CD4-positive, alpha-beta T cell (primary cell): ENCODE data around the gene VWC2L. TPM values are rescaled to one million over a fixed set of nuclear protein-coding genes. Genes with fewer than 3 reads are reported as not detected.

Source experiments
- ATAC-seq: fragments of 200-7000 bp; cut with Tn5 transposase; one replicate; pipeline ENCODE4 v1.10.0; 2022; ENCODE audit warnings: mild to moderate bottlenecking; ENCODE audit not compliant: poor library complexity
- CTCF ChIA-PET: fragments of 350-600 bp; sonication (Branson Sonifier 250); formaldehyde crosslinking; loops from one replicate; lab custom pipeline; 2021; ENCODE audit warnings: antibody characterized with exemption, inconsistent platforms; lab: Charles Lee
- POLR2A ChIA-PET: fragments of 350-600 bp; sonication (Branson Sonifier 250); formaldehyde crosslinking; loops from one replicate; lab custom pipeline; 2021; ENCODE audit warnings: antibody characterized with exemption, inconsistent platforms; lab: Charles Lee
- DNase-seq, 14 experiments: peaks; one replicate each; pipeline ENCODE4 v3.0.0-alpha.2; 2013 to 2020; ENCODE audit warnings: mixed read lengths in 2 of 14
- H3K27ac ChIP-seq, 2 donors: one replicate each; pipeline versions ENCODE4 v1.5.1 to v1.7.0; 2013; ENCODE audit warnings: low read length in 2 of 2, low read depth in 1 of 2, mild to moderate bottlenecking in 1 of 2
- H3K27me3 ChIP-seq, 2 experiments: 1 replicate in 1 of 2; 2 replicates in 1 of 2; pipeline versions ENCODE4 v1.6.1 to v1.7.0; 2013; ENCODE audit warnings: low read length in 2 of 2, control low read depth in 1 of 2, mild to moderate bottlenecking in 1 of 2, moderate library complexity in 1 of 2; ENCODE audit not compliant: insufficient read depth in 2 of 2, control insufficient read depth in 1 of 2
- H3K36me3 ChIP-seq: one replicate; pipeline ENCODE4 v1.6.1; 2013; ENCODE audit warnings: low read length, control low read depth; ENCODE audit not compliant: insufficient read depth
- H3K4me1 ChIP-seq: one replicate; pipeline ENCODE4 v1.6.1; 2013; ENCODE audit warnings: low read length, control low read depth; ENCODE audit not compliant: insufficient read depth
- H3K4me3 ChIP-seq: one replicate; pipeline ENCODE4 v1.5.1; 2013; ENCODE audit warnings: mild to moderate bottlenecking, low read length, moderate library complexity
- H3K9me3 ChIP-seq, 2 experiments: 1 replicate in 1 of 2; 2 replicates in 1 of 2; pipeline versions ENCODE4 v1.6.1 to v1.7.0; 2013; ENCODE audit warnings: low read length in 2 of 2, mild to moderate bottlenecking in 2 of 2, control low read depth in 1 of 2, moderate library complexity in 1 of 2; ENCODE audit not compliant: control insufficient read depth in 1 of 2, insufficient read depth in 1 of 2
- H3K27ac Mint-ChIP-seq: one replicate; pipeline ENCODE4 v1.8.0; 2020; ENCODE audit warnings: mixed read lengths
- H3K27me3 Mint-ChIP-seq: one replicate; pipeline ENCODE4 v1.8.0; 2021; ENCODE audit warnings: mixed read lengths
- H3K36me3 Mint-ChIP-seq: one replicate; pipeline ENCODE4 v1.8.0; 2021; ENCODE audit warnings: low read depth, mixed read lengths
- H3K4me1 Mint-ChIP-seq: one replicate; pipeline ENCODE4 v1.8.0; 2021; ENCODE audit warnings: low read depth, mixed read lengths
- H3K4me3 Mint-ChIP-seq: one replicate; pipeline ENCODE4 v1.8.0; 2020; ENCODE audit warnings: mild to moderate bottlenecking, mixed read lengths
- H3K9me3 Mint-ChIP-seq: one replicate; pipeline ENCODE4 v1.8.0; 2020; ENCODE audit warnings: mixed read lengths
- intact Hi-C, 2 experiments: fragments of 100-400 bp; cut with DNase I in 1 of 2; cut with micrococcal nuclease in 1 of 2; formaldehyde crosslinking; loops; one replicate each; pipeline versions ENCODE4 v1.15.1 to v1.9.0; 2023 to 2025; cut with DNase I, micrococcal nuclease
- total RNA-seq, 174 experiments: library from RNA in 2 of 174; stranded (reverse) in 2 of 174; gene quantifications; one replicate each; pipeline ENCODE4 v1.2.3 and lab custom pipeline; 2021 to 2026
- TF ChIP-seq, protein P1 (sequence below): fragments of 200-600 bp; IDR thresholded peaks from one replicate; pipeline ENCODE4 v1.8.0; 2022; ENCODE audit warnings: antibody characterized with exemption, mild to moderate bottlenecking

Gene VWC2L
- total RNA-seq, 2 experiments from 2014 or later = not detected

DNA sequence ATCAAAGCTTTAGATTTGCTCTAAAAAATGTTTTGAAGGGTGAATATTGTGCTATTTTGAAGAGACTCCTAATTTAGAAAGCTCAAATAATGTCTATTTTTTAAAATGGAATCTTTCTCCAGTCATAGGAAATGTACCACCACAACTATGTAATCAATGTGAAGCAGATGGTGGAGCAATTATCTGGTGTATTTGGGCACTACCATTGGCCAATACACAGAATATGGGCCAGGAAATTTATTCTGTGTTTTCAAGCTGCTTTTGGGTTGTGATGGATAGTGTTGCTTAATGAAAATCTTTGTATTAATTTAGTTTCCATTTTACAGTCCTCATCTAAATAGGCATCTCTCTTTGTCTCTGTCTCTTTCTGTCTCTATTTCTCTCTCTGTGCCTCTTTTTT lies 17.1 kb upstream of the VWC2L start:
- Histone ChIP-seq H3K36me3 (no peaks in the 10 kb centered on the region), H3K27ac (no peak overlapping the region), H3K4me1 (no peaks in the 10 kb centered on the region), H3K9me3 (peaks cover 0 to 4% of the 10 kb centered on the region in 2 experiments), H3K4me3 (no peak overlapping the region), H3K27me3 (no peaks in the 10 kb centered on the region)
- TF ChIP-seq, protein P1, sequence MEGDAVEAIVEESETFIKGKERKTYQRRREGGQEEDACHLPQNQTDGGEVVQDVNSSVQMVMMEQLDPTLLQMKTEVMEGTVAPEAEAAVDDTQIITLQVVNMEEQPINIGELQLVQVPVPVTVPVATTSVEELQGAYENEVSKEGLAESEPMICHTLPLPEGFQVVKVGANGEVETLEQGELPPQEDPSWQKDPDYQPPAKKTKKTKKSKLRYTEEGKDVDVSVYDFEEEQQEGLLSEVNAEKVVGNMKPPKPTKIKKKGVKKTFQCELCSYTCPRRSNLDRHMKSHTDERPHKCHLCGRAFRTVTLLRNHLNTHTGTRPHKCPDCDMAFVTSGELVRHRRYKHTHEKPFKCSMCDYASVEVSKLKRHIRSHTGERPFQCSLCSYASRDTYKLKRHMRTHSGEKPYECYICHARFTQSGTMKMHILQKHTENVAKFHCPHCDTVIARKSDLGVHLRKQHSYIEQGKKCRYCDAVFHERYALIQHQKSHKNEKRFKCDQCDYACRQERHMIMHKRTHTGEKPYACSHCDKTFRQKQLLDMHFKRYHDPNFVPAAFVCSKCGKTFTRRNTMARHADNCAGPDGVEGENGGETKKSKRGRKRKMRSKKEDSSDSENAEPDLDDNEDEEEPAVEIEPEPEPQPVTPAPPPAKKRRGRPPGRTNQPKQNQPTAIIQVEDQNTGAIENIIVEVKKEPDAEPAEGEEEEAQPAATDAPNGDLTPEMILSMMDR = no peak
- no peak overlapping the region for H3K27ac Mint-ChIP-seq
- no peak for DNase-seq
- H3K4me1 Mint-ChIP-seq = no peaks in the 10 kb centered on the region
- intact Hi-C loops = no loop called here
- no peak overlapping the region for H3K4me3 Mint-ChIP-seq
- CTCF ChIA-PET = no interaction called here
- no peaks in the 10 kb centered on the region for H3K27me3 Mint-ChIP-seq
- H3K36me3 Mint-ChIP-seq = no peaks in the 10 kb centered on the region
- no peak for ATAC-seq
- POLR2A ChIA-PET = no interaction called here
- no peaks in the 10 kb centered on the region for H3K9me3 Mint-ChIP-seq

DNA sequence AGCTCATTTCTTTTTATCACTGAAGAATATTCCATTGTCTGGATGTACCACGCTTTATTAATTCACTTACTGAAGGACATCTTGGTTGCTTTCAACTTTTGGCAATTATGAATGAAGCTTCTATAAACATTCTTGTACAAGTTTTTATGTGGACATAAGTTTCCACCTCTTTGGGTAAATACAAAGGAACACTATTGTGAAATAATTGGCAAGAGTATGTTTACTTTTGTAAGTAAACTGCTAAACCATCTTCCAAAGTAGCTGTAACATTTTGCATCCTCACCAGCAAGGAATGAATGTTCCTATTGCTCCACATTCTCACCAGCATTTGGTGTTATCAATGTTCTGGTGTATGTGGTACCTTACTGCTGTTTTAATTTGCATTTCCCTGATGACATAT lies 15.8 kb upstream of the VWC2L start:
- ChIA-PET CTCF (no interaction called here), POLR2A (no interaction called here)
- TF ChIP-seq, protein P1 = no peak
- Mint-ChIP-seq H3K36me3 (no peaks in the 10 kb centered on the region), H3K27me3 (no peaks in the 10 kb centered on the region), H3K27ac (no peak overlapping the region), H3K4me1 (no peaks in the 10 kb centered on the region), H3K9me3 (no peaks in the 10 kb centered on the region), H3K4me3 (no peak overlapping the region)
- H3K4me1 ChIP-seq = no peaks in the 10 kb centered on the region
- DNase-seq = no peak
- intact Hi-C loops = no loop called here
- H3K27me3 ChIP-seq = no peaks in the 10 kb centered on the region
- H3K27ac ChIP-seq = no peak overlapping the region
- H3K4me3 ChIP-seq = no peak overlapping the region
- no peak for ATAC-seq
- peaks cover 0 to 4% of the 10 kb centered on the region in 2 experiments for H3K9me3 ChIP-seq
- no peaks in the 10 kb centered on the region for H3K36me3 ChIP-seq

DNA sequence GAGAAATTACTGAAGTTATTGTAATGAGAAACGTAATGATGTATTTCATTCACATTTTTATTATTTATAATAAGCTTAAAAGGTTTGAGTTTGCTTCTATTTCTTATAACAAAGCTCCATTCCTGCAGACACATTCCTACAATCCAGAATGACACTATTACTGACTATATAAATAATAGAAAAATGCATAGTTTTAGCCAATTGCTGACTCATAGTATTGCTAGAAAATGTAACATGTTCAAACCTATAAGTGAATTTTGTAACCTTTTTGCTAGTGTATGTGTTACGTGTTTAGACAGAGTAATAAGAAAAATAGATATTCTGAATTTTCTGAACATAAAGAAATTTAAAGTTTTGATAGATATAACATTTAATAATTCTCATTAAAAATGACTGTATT lies 9.3 kb upstream of the VWC2L start:
- no peaks in the 10 kb centered on the region for H3K4me1 Mint-ChIP-seq
- no peaks in the 10 kb centered on the region for H3K36me3 ChIP-seq
- H3K27ac ChIP-seq = no peak overlapping the region
- POLR2A ChIA-PET = no interaction called here
- no peaks in the 10 kb centered on the region for H3K27me3 ChIP-seq
- H3K4me1 ChIP-seq = no peaks in the 10 kb centered on the region
- peaks cover 0 to 4% of the 10 kb centered on the region in 2 experiments for H3K9me3 ChIP-seq
- DNase-seq = no peak
- no peak overlapping the region for H3K27ac Mint-ChIP-seq
- H3K4me3 Mint-ChIP-seq = no peak overlapping the region
- intact Hi-C loops = no loop called here
- no peak overlapping the region for H3K4me3 ChIP-seq
- no peak for ATAC-seq
- no peaks in the 10 kb centered on the region for H3K9me3 Mint-ChIP-seq
- CTCF ChIA-PET = no interaction called here
- no peaks in the 10 kb centered on the region for H3K36me3 Mint-ChIP-seq
- TF ChIP-seq, protein P1 = no peak
- H3K27me3 Mint-ChIP-seq = no peaks in the 10 kb centered on the region
